Suprapubic skin (tissue), 3 donors: ENCODE measurements around the gene CISH.

ENCODE experiments used
- POLR2AphosphoS5 ChIP-seq, 3 donors: sonication (generic); formaldehyde crosslinking; IDR thresholded peaks; one replicate each; pipeline ENCODE4 v1.6.1; 2017; ENCODE audit warnings: antibody characterized with exemption in 3 of 3
- TF ChIP-seq, protein P1 (sequence below), 2 donors: fragments of 200-600 bp in 1 of 2; fragments of 450-650 bp in 1 of 2; sonication (generic) in 1 of 2; IDR thresholded peaks; one replicate each; pipeline ENCODE4 v1.5.1; 2016 to 2019; ENCODE audit warnings: antibody characterized with exemption in 2 of 2, mild to moderate bottlenecking in 1 of 2, moderate library complexity in 1 of 2

DNA sequence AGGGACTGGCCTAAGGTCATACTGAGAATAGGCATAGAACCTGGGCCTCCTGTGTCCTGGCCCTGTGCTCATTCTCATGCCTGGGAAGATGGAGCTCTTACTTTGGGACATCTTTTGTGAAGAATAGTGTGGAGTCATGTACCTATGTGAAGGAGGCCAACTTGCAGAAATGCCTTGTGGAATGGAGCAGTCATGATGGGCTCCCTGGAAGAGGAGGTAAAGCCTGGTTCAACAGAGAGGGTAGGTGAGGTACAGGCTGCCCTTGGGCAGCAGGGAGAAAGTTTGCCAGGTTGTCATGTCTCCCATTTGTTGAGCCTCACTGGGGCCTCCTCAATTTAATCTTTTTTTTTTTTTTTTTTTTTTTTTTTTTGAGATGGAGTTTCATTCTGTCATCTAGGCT lies 23.5 kb upstream of the CISH start:
- TF ChIP-seq, protein P1, sequence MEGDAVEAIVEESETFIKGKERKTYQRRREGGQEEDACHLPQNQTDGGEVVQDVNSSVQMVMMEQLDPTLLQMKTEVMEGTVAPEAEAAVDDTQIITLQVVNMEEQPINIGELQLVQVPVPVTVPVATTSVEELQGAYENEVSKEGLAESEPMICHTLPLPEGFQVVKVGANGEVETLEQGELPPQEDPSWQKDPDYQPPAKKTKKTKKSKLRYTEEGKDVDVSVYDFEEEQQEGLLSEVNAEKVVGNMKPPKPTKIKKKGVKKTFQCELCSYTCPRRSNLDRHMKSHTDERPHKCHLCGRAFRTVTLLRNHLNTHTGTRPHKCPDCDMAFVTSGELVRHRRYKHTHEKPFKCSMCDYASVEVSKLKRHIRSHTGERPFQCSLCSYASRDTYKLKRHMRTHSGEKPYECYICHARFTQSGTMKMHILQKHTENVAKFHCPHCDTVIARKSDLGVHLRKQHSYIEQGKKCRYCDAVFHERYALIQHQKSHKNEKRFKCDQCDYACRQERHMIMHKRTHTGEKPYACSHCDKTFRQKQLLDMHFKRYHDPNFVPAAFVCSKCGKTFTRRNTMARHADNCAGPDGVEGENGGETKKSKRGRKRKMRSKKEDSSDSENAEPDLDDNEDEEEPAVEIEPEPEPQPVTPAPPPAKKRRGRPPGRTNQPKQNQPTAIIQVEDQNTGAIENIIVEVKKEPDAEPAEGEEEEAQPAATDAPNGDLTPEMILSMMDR (IDR thresholded peaks at IDR 0.05) = no peak
- TF ChIP-seq POLR2AphosphoS5 (IDR thresholded peaks at IDR 0.05) = no peak
